BLaER1 (cell line): ENCODE measurements around the gene CCDC6.
"Not testable (repeated sequence)": the region's sequence is repeated elsewhere in the genome, so short reads cannot be mapped to it uniquely, and the experiment has no call there.

Experiments
- H3K27ac ChIP-seq: shearing (Covaris generic); formaldehyde crosslinking; 2 replicates; pipeline ENCODE4 v1.8.1; 2022
- H3K27me3 ChIP-seq: shearing (Covaris generic); formaldehyde crosslinking; 2 replicates; pipeline ENCODE4 v1.8.1; 2022
- H3K36me3 ChIP-seq: shearing (Covaris generic); formaldehyde crosslinking; 2 replicates; pipeline ENCODE4 v1.8.1; 2022
- H3K4me1 ChIP-seq: shearing (Covaris generic); formaldehyde crosslinking; 2 replicates; pipeline ENCODE4 v1.8.1; 2022
- H3K4me2 ChIP-seq: shearing (Covaris generic); formaldehyde crosslinking; 2 replicates; pipeline ENCODE4 v1.8.1; 2022
- H3K4me3 ChIP-seq: shearing (Covaris generic); formaldehyde crosslinking; 2 replicates; pipeline ENCODE4 v1.8.1; 2022
- H3K9ac ChIP-seq: shearing (Covaris generic); formaldehyde crosslinking; 2 replicates; pipeline ENCODE4 v1.8.1; 2022
- H3K9me3 ChIP-seq: shearing (Covaris generic); formaldehyde crosslinking; 2 replicates; pipeline ENCODE4 v1.8.1; 2022
- H4K20me1 ChIP-seq: shearing (Covaris generic); formaldehyde crosslinking; 2 replicates; pipeline ENCODE4 v1.8.1; 2022
- Cebpa-rat ChIP-seq: shearing (Covaris generic); IDR thresholded peaks from 2 replicates; pipeline ENCODE4 v1.8.1; 2022

CCDC6 gene

DNA sequence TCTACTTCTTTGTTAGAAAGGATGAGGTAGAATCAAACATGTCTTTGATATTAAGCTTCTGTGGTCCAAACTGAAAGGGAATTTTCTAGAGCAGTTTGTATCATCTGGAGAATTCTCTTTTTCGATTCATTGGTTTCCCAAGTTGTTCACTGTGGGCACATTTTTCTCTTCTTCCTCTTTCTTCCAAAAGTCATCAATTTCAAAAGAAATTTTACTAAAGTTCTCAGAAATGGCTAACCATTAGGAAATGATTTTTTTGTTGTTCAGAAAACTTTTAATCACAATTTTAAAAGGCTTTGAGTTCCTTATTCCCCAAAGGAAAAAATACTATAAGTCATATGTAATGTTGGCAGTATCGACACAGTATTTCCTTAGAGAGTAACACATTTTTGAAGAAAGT is 28.3 kb upstream of the CCDC6 start:
- H3K27ac ChIP-seq: no peak overlapping the region
- H3K27me3 ChIP-seq: no peaks in the 10 kb centered on the region
- no peaks in the 10 kb centered on the region for H3K36me3 ChIP-seq
- no peak for TF ChIP-seq Cebpa-rat
- no peak overlapping the region for H3K9ac ChIP-seq
- 0 out of 2 replicates have a peak, but pooled peaks cover 10% of the 10 kb centered on the region for H3K9me3 ChIP-seq
- H3K4me3 ChIP-seq: no peak overlapping the region
- H4K20me1 ChIP-seq: no peaks in the 10 kb centered on the region
- H3K4me1 ChIP-seq: no peaks in the 10 kb centered on the region
- H3K4me2 ChIP-seq: no peak overlapping the region

DNA sequence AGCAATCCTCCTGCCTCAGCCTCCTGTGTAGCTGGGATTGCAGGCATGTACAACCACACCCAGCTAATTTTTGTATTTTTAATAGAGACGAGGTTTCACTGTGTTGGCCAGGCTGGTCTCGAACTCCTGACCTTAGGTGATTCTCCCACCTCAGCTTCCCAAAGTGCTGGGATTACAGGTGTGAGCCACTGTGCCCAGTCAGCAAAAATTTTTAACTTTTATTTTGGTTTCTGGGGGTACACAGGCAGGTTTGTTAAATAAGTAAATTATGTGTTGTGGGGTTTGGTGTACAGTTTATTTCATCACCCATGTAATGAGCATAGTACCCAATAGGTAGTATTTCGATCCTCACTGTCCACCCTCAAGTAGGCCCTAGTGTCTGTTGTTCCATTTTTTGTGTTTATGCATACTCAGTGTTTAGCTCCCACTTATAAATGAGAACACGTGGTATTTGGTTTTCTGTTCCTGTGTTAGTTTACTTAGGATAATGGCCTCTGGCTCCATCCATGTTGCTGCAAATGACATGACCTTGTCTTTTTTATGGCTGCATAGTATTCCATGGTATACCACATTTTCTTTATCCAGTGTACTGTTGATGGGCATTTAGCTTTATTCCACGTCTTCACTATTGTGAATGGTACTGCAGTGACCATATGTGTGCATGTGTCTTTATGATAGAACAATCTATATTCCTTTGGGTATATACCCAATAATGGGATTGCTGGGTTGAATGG is 24.6 kb upstream of the CCDC6 start:
- H3K27me3 ChIP-seq, H4K20me1 ChIP-seq, H3K27ac ChIP-seq, H3K9me3 ChIP-seq, H3K4me1 ChIP-seq, H3K9ac ChIP-seq, H3K4me3 ChIP-seq, H3K36me3 ChIP-seq, H3K4me2 ChIP-seq: not testable (repeated sequence)

DNA sequence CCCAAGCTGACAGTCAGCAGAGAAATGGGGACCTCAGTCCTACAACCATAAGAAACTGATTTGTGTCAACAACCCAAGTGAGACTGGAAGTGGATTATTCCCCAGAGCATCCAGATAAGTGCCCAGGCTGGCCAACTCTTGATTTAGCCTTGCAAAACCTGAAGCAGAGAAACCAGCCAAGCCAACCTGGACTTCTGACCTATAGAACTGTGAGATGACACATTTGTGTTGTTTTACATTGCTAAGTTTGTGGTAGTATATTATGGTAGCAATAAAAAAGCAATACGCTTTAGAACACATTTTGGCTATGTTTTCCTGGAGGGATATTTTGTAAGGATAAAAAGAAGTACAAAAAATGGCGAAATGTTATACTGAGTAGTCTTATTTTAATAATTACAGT is 19.7 kb upstream of the CCDC6 start:
- TF ChIP-seq Cebpa-rat: no peak
- H4K20me1 ChIP-seq: no peaks in the 10 kb centered on the region
- H3K4me2 ChIP-seq: no peak overlapping the region
- no peak overlapping the region for H3K9ac ChIP-seq
- H3K27ac ChIP-seq: no peak overlapping the region
- H3K9me3 ChIP-seq: peaks cover 17% of the 10 kb centered on the region; the same call in 1 of the 2 replicates
- no peaks in the 10 kb centered on the region for H3K27me3 ChIP-seq
- no peaks in the 10 kb centered on the region for H3K4me1 ChIP-seq
- no peaks in the 10 kb centered on the region for H3K36me3 ChIP-seq
- H3K4me3 ChIP-seq: no peak overlapping the region

DNA sequence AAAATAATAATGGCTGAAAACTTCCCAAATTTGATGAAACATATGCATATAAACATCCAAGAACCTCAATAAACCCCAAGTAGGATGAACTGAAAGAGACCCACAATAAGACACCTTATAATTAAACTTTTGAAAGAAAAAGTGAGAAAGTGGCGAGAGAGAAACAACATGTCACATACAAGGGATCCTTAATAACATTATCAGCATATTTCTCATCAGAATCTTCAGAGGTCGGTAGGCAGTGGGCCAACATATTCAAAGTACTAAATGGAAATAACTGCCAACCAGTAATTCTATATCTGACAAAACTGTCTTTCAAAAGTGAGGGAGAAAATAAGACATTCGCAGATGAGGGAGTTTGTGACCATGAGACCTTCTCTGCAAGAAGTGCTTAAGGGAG is 16.6 kb upstream of the CCDC6 start:
- H4K20me1 ChIP-seq: no peaks in the 10 kb centered on the region
- no peaks in the 10 kb centered on the region for H3K36me3 ChIP-seq
- H3K27ac ChIP-seq: no peak overlapping the region
- H3K4me2 ChIP-seq: no peak overlapping the region
- H3K27me3 ChIP-seq: no peaks in the 10 kb centered on the region
- no peak overlapping the region for H3K4me3 ChIP-seq
- no peak overlapping the region for H3K9ac ChIP-seq
- no peak for TF ChIP-seq Cebpa-rat
- no peaks in the 10 kb centered on the region for H3K4me1 ChIP-seq
- peaks cover 13% of the 10 kb centered on the region; the same call in 1 of the 2 replicates for H3K9me3 ChIP-seq

DNA sequence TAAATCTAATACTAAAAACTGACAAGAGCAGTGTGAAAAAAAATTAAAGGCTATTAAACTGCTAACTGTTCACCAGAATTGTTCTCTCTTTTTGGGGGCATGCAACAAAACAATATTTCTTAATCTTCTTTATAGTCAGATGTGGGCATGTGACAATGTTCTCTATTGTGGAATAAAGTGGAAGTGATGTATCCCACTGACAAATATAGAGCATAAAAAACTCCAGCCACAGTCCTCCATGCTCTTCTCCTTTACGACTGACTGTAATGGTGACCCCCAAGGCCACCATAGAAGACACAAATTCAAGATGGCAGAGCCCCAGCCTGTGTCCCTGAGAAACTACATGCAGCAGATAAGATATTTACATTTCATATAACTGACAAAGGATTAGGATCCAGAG is 11.6 kb upstream of the CCDC6 start:
- Histone ChIP-seq H3K4me1 (no peaks in the 10 kb centered on the region), H3K4me2 (no peak overlapping the region), H3K9ac (no peak overlapping the region), H4K20me1 (no peaks in the 10 kb centered on the region), H3K27me3 (no peaks in the 10 kb centered on the region), H3K27ac (no peak overlapping the region), H3K4me3 (no peak overlapping the region), H3K9me3 (peaks cover 27% of the 10 kb centered on the region), H3K36me3 (no peaks in the 10 kb centered on the region)
- TF ChIP-seq Cebpa-rat: no peak

DNA sequence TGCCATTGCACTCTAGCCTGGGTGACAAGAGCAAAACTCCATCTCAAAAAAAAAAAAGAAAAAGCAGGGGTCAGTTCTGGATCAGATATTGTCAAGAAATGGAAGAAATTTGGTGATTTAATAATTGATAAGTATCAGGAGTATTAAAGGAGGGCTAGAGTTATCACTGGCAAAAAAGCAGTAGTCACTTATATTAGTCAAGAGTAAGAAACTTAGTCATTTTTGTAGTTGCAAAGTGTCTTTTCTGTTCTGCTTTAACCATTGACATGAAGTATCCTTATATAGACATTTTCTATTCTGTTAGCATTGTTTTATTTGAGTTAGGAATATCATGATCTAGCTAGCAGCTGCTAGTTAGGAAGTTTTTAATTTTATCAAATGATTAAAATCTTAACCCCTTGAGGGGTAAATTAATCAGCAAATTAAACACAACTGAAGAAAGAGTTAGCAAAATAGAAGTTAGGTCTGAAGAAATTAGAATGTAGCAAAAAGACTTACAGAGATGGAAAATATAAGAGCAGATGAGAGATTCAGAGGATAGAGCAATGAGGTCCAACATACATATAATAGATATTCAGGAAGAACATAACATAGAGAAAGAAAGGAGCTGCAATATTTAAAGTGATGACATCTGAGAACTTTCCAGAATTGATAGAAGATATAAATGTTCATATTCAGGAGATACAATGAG is 7.3 kb upstream of the CCDC6 start:
- Histone ChIP-seq H3K36me3 (no peaks in the 10 kb centered on the region), H3K9me3 (peaks cover 17% of the 10 kb centered on the region), H3K27me3 (no peaks in the 10 kb centered on the region), H3K4me1 (peaks cover 4% of the 10 kb centered on the region), H3K27ac (no peak overlapping the region), H3K9ac (no peak overlapping the region), H3K4me3 (no peak overlapping the region), H3K4me2 (no peak overlapping the region), H4K20me1 (no peaks in the 10 kb centered on the region)
- TF ChIP-seq Cebpa-rat: no peak

DNA sequence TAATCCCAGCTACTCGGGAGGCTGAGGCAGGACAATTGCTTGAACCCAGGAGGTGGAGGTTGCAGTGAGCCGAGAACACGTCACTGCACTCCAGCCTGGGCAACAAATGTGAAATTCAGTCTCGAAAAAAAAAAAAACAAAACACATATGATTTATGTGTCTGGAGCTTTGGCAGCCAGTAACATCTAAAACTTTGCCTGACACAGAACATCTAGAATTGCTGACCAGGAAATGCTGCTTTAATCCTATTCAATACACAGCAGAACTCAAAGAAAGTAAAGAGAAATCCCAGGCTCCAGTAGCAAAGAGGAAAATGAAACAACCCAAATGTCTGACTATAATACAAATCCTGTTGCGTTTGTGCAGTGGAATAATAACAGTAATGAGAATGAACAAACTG is 4.5 kb upstream of the CCDC6 start:
- Histone ChIP-seq H3K4me1 (peaks cover 22% of the 10 kb centered on the region), H3K27ac (no peak overlapping the region), H3K9ac (no peak overlapping the region), H3K9me3 (peaks cover 17% of the 10 kb centered on the region), H3K36me3 (no peaks in the 10 kb centered on the region), H3K4me3 (no peak overlapping the region), H3K27me3 (no peaks in the 10 kb centered on the region), H4K20me1 (peaks cover 1% of the 10 kb centered on the region), H3K4me2 (no peak overlapping the region)
- TF ChIP-seq Cebpa-rat: no peak

DNA sequence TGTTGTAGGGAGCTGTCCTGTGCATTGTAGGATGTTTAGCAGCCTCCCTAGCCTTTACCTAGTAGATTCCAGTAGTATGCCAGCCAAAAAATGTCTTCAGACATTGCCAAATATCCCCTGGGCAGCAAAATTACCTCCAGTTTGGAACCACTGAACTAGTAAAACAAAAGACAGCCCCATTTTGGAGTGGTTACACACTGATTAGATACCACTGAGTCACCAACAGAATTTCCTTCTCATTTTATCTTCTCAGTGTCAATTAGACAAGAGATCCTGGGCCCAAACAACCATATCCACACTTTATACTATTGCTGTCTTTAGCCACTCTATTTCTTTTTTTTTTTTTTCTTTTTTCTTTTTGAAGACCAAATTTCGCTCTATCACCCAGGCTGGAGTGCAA is 3.5 kb upstream of the CCDC6 start:
- Histone ChIP-seq H4K20me1 (peaks cover 12% of the 10 kb centered on the region), H3K27me3 (no peaks in the 10 kb centered on the region), H3K4me2 (no peak overlapping the region), H3K4me3 (no peak overlapping the region), H3K36me3 (no peaks in the 10 kb centered on the region), H3K9ac (no peak overlapping the region), H3K9me3 (peaks cover 17% of the 10 kb centered on the region), H3K4me1 (peaks cover 27% of the 10 kb centered on the region), H3K27ac (no peak overlapping the region)
- no peak for TF ChIP-seq Cebpa-rat

DNA sequence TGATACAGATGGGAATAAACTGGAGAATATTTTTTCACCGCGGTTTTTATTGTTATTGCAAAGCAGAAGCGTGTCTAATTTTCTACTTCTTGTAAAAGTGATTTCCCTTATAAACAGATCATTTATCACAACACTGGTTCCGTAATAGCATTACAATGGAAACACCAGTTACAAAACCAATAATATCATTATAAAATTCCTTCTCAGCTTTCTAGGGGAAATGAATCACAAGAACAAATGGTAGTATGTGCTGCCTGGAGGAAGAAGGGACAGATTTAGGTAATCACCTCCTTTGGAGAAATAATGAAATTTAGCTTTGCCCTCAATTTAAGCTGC is 2.4 kb upstream of the CCDC6 start:
- H3K4me2 ChIP-seq: peak overlapping the region; percentile 85
- H3K27me3 ChIP-seq: no peaks in the 10 kb centered on the region
- H3K4me1 ChIP-seq: peaks cover 37% of the 10 kb centered on the region
- H3K36me3 ChIP-seq: no peaks in the 10 kb centered on the region
- H3K27ac ChIP-seq: no peak overlapping the region
- TF ChIP-seq Cebpa-rat: no peak
- peak overlapping the region; percentile 76; the same call in 1 of the 2 replicates for H3K9ac ChIP-seq
- H3K4me3 ChIP-seq: peak overlapping the region; percentile 100; the same call in 1 of the 2 replicates
- H4K20me1 ChIP-seq: peaks cover 22% of the 10 kb centered on the region
- H3K9me3 ChIP-seq: peaks cover 10% of the 10 kb centered on the region

DNA sequence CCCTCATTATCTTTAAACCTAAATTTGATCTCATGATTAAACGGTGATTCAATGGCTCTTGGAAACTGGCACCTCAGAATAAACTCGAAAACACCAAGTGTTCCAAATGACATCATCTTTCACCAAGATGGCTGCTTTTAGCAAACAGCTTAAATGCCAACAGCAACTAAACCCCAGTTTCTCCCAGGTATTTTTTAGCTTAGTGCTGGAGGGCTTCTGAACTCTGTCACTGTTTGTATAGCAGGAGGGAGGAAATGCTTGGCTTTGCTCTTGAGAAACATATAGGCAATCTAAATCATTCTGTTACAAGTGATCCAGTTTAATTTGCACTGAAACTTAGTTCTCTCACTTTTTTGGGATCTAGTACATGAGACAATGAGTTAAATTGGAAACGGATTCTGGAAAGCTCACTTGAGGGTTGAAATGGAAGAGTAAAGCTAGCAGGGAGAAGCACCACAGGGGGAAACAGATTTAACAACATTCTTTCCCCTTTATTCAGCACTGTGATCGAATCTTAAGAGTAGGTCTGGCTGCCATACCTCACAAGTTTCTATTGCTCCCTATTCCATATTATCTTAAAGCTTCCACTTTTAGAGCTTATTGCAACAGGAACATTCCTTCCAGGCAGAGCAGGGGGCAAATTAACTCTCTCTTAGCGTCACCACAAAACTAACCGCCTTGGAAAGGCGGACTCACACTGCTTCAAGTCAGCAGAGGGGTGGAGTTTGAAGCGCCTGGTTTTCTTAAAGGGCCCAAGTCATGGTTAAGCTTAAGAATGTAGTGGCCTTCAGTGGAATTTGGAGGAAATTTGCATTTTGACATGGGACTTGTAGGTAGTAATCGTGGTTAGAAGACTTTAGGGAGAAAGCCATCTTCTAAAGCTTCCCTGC is 1.8 kb upstream of the CCDC6 start:
- Histone ChIP-seq H3K9ac (peak overlapping the region; percentile 76), H3K4me2 (peak overlapping the region; percentile 85), H3K36me3 (peaks cover 2% of the 10 kb centered on the region; the same call in 1 of the 2 replicates), H3K9me3 (peaks cover 3% of the 10 kb centered on the region; the same call in 1 of the 2 replicates), H3K27me3 (no peaks in the 10 kb centered on the region), H3K4me3 (peak overlapping the region; percentile 100), H3K4me1 (peaks cover 42% of the 10 kb centered on the region), H4K20me1 (peaks cover 28% of the 10 kb centered on the region), H3K27ac (peak overlapping the region; percentile 74)
- TF ChIP-seq Cebpa-rat: no peak
